Gastrocnemius medialis (tissue), 4 donors: ENCODE results near the gene TAS1R1.

Experiments
- POLR2A ChIP-seq, 2 donors: fragments of 450-650 bp; IDR thresholded peaks; one replicate each; pipeline ENCODE4 v1.6.1; 2017; ENCODE audit warnings: antibody characterized with exemption in 2 of 2, mild to moderate bottlenecking in 2 of 2, moderate library complexity in 2 of 2
- TF ChIP-seq, protein P1 (sequence below), 5 experiments: fragments of 450-650 bp in 3 of 5; fragments of 200-600 bp in 2 of 5; sonication (generic) in 2 of 5; IDR thresholded peaks in 4 of 5; conservative IDR thresholded peaks in 1 of 5; 1 replicate in 4 of 5; 2 replicates in 1 of 5; pipeline ENCODE4 v1.5.1; 2016 to 2019; ENCODE audit warnings: antibody characterized with exemption in 5 of 5, mild to moderate bottlenecking in 3 of 5, moderate library complexity in 3 of 5

DNA sequence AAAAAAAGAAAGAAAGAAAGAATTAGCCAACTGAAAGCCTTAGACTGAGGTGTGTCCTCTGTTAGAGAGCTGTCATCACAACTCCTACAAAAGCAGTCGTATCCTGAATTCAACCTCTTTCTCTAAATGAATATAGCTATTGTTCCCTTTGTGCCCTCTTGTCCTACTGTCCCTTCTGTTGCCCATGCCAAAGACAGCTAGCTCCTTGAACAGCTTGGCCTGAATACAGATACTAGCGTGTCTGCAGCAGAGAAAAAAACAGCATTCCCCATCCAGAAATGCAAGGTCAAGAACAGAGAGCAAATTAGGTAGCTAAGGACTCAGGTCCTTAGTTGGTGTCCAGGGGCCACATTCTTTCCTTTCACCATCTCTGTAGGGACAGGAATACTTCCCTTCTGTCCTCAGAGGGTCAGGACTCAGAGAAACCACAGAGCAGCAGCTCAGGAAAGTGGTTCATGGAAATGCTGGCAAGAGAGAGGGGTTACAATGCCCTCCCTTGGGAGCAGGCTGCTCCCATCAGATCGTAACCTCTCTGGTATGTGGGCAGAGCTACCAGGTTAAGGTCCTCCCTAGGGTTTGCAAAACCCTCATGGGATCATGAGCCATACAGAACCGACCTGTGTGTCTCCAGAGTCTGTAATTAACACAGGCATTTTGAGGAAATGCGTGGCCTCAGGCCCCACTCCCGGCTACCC is 22.9 kb downstream of the TAS1R1 start:
- TF ChIP-seq, protein P1, sequence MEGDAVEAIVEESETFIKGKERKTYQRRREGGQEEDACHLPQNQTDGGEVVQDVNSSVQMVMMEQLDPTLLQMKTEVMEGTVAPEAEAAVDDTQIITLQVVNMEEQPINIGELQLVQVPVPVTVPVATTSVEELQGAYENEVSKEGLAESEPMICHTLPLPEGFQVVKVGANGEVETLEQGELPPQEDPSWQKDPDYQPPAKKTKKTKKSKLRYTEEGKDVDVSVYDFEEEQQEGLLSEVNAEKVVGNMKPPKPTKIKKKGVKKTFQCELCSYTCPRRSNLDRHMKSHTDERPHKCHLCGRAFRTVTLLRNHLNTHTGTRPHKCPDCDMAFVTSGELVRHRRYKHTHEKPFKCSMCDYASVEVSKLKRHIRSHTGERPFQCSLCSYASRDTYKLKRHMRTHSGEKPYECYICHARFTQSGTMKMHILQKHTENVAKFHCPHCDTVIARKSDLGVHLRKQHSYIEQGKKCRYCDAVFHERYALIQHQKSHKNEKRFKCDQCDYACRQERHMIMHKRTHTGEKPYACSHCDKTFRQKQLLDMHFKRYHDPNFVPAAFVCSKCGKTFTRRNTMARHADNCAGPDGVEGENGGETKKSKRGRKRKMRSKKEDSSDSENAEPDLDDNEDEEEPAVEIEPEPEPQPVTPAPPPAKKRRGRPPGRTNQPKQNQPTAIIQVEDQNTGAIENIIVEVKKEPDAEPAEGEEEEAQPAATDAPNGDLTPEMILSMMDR (IDR thresholded peaks at IDR 0.05 in 4 of 5, conservative IDR thresholded peaks at IDR 0.05 in 1 of 5): no peak
- TF ChIP-seq POLR2A (IDR thresholded peaks at IDR 0.05): no peak
